GM19463 (cell line): ENCODE data around the gene LRP10.
"Not testable (repeated sequence)": the region's sequence is repeated elsewhere in the genome, so short reads cannot be mapped to it uniquely, and the experiment has no call there.

Source experiments
- ATAC-seq: cut with Tn5 transposase; IDR thresholded peaks from one replicate; pipeline ENCODE4 v1.9.1; 2021; ENCODE audit warnings: mild to moderate bottlenecking, moderate library complexity; ENCODE audit not compliant: unreplicated experiment

Gene LRP10

DNA sequence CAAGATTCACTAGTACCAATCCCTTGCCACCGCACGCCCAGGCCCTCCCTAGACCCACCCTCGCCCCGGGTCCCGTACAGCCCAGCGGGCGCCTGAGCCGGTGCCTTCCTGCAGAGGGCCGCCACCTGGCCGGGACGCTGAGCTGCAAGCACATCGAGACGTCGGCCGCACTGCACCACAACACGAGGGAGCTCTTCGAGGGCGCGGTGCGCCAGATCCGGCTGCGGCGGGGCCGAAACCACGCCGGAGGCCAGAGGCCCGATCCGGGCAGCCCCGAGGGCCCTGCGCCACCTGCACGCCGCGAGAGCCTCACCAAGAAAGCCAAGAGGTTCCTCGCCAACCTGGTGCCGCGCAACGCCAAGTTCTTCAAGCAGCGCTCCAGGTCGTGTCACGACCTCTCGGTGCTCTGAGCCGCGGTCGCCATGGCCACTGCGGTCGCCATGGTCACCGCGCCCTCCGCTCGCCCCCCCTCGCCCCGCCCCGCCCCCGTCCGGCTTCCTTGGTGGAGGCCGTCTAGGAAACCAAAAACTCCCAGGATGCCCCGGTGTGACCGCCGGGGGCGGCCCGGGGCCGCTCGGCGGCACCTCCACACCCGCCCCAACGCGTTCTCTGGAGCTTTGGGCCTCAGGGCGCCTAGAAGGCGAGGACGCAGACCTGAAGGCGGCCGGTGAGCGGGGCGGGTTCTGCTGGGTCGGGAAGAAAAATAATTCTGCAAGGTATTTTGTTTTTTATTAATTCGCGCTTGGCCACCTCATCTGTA is 15.1 kb downstream of the LRP10 start:
- peak; percentile 53 for ATAC-seq

GRCh38 chr14:22887260-22887989 is 15.9 kb downstream of the LRP10 start:
- peak; percentile 40 for ATAC-seq

DNA sequence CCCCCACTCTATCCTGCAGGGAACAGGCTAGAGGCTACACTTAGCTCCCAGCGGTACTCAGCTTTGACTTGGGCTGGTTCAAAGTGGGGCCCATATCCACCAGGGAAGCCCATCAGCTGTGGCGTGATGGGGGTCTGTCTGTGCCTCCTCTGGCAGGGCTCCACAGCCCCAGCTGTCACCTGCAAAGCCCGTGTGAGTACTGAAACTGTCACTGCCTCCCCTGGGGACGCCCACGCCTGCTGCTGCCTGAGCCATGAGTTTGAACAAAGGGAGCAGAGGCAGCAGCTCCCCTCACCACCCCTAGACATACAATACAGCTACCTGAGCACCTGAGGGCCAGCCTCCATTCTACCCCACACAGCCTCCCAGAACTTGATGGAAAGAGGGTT is 16.4 kb downstream of the LRP10 start:
- peak; percentile 45 for ATAC-seq

DNA sequence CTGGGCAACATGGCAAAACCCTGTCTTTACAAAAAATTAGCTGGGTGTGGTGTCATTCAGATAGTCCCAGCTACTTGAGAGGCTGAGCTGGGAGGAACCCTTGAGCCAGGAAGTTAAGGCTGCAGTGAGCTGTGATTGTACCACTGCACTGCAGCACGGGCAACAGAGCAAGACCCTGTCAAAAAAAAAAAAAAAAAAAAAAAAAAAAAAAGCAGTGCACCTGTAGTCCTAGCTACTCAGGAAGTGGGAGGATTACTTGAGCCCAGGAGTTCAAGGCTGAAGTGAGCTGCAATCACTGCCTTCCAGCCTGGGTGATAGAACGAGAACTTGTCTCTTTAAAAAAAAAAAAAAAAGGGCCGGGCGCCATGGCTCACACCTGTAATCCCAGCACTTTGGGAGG is 17.1 kb downstream of the LRP10 start:
- no peak for ATAC-seq

DNA sequence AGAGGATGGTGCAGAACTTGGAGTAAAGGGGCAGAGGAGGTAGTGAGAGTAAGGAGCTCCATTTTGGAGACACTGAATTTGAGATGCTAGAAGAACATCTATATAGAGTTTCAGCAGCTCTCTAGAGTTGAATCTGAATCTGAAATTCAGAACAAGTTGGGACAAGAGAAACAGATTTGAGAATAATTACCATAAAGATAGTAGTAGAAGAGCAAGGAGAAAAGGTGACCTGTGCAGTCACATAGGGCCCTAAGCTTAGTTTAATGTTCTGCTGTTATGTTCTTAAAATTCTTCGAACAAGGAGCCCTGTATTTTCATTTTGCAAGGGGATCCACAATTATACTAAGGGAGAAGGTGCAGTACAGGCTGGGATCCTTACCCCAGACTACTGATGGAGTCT is 18.9 kb downstream of the LRP10 start:
- no peak for ATAC-seq

DNA sequence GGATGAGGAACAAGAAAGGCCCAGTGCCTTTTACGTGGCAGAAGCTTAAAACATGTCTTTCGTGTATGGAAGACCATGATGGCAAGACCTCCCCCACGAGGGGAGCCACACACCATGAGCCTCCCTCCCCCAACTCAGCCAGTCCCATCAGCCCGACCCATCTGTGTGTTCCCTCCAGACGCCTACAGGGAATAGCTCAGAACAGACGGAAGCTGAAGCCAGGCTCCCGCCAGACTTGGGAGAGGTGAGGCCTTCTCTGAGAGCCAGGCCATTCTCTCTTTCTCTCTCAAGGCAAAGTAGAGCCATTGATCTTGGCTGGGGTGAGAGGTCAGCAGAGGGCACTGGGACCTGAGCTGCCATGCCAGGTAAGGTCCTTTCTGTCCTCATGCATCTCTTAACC is 20.9 kb downstream of the LRP10 start:
- no peak for ATAC-seq

DNA sequence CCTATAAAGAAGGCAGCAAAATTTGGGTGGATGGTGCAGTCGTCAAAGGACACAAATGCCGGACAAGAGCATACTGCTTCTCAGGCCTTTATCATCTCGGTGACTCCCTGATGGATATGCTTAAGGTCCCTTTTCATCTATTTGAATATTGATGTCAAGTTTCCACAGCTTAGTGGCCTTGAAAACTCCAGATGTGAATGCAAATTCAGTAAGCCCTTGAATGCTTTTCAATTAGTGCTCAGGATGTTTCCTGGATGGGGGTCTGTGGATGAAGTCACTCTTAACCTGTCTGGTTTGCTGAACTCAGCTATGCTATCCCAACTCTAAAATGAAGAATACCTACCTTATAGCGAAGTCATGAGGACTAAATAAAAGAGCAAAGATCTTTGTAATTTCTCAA is 22.2 kb downstream of the LRP10 start:
- no peak for ATAC-seq

- ATAC-seq, result no peak
Observed at GRCh38 chr14:22895402-22895801, 23.9 kb downstream of the LRP10 start.

DNA sequence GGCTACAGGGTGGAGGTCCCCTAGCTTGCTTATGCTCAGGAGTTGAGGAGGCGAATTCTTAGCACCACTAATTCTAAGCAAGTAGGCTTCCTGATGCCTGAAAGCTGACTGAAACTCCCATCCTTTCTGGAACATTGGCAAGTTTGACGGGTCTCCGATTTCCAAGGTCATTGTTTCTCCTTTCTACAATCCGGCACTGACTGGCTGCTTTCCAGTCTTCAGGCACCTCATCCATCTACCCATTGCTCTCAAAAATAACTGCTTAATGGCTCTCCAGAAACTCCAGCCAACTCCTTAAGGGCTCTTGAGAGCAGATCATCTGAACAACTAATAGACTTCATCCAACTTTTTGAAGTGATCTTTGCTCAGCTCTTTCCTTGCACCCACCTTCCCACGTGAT is 24.8 kb downstream of the LRP10 start:
- ATAC-seq, result no peak

GRCh38 chr14:22896760-22897159 is 25.2 kb downstream of the LRP10 start:
- no peak for ATAC-seq

- ATAC-seq, result no peak
Observed at GRCh38 chr14:22897357-22897756, 25.8 kb downstream of the LRP10 start.

DNA sequence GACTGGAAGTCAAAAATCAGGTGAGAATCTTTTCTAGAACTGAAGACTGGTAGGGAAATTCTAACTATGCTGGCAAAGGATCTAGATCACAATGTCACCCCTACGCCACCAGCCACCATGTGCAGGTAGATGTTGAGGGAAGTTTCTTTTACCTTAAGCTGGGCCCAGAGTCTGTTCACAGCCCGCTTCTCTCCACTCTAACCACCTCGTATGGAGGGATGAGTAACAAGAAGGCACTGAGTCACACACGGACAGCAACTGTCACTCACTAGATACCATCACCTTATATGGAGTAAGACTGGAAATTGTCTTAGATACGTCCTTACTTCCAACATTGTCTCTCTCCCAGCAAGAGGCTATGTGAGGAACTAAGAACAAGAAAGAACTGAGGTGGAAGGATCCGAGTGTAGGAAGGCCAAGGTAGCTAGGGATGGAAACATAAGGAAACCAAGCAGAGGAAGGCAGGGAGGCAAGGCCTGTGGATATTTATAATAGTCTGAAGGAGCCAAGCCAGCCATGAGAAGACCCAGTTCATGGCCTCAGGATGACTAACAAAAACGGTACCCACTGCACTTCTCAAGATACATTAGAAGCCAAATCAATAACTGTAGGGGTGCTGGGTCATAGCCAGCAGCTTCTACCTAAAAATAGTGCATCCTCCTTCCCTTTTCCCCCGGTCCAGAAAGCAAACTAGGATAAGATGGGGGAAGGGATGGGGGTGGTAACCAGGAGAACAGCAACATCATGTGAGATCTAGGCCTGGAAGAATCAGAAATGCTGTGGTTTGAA is 27.0 kb downstream of the LRP10 start:
- no peak for ATAC-seq

DNA sequence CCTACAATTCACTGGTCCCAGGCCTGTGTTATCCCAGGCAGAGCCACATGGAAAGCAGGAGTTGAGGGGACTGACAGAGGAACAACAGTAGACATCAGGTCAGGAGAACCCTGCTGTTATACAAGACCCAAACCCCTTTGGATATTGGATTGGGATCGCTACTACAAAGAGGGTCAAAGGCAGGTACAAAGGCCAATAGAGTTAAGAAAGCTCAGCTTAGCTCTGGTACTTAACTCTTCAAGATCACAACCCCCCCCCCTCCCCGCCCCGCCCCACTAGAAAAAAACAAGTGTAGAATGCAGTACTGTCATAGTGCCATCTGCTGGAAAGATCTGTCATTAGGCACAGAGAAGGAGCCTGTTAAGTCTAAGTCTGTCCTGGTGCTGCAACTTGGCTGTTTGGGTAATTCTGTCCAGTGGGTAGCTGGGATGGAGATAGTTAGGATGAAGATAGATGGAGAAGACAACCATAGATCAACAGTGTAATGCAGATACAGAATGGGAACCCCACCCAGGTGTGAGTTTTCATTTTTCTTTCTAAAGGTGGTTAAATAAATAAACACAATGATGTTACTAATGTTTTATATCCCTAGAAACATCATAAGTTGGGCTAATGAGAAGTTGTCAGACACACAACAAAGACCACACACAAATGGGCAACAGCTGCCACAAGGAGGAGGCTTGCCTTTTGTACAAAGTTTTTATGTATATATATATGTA is 28.7 kb downstream of the LRP10 start:
- ATAC-seq, result no peak

DNA sequence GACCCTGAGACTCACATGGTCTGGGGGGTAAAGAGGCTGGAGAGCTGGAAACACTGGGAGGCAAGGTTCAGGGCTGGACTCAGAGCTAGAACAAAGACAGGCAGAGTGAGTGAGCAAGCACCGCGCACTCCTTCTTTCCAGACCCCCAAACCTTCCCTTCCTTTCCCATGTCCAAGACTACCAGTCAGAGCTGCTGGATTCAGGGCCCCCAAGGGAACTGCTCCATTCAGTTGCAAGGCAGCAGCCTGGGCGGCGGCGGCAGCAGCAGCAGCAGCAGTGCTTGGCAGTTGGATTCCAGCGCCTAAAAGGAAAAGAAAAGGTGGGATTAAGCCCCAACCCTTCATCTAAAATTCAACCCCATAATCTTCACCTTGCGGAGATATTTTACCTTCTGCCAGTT is 30.3 kb downstream of the LRP10 start:
- no peak for ATAC-seq

DNA sequence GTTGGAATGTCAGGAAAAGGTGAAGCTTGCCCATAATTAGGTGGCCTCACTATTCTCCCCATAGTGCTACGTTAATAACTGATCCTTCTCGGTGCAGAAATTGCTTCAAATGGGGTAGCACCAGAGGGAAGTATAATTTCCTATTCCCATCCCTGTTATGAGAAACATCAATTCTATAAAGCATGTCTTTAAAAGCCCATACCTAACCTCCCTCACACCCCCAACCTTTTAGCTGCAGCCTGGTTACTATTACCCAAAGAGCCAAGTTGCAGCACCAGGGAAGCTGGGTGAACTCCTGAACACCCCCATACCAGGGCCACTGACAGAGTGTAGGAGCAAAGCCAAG is 32.2 kb downstream of the LRP10 start:
- no peak for ATAC-seq

GRCh38 chr14:22905627-22906026 is 34.1 kb downstream of the LRP10 start:
- ATAC-seq, result no peak

DNA sequence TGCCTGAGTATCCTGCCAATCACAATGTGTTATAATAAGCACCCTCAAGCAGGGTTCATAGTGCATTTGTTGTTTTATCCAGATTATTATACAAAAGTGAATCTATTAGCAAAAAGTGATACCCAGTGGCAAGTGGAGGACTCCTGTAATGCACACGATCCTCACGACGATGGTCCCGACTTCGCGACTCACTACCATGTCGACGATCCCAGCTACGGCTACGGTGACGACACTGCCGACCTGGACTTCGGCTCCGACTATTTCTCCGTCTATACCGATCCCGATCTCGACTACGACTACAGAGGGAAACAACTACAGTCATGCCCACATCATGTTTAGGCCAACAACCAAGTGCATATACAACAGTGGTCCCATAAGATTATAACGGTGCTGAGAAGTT is 34.5 kb downstream of the LRP10 start:
- no peak for ATAC-seq

GRCh38 chr14:22907429-22907828 is 35.9 kb downstream of the LRP10 start:
- no peak for ATAC-seq

- no peak for ATAC-seq
Observed at GRCh38 chr14:22908601-22909000, 37.1 kb downstream of the LRP10 start.

DNA sequence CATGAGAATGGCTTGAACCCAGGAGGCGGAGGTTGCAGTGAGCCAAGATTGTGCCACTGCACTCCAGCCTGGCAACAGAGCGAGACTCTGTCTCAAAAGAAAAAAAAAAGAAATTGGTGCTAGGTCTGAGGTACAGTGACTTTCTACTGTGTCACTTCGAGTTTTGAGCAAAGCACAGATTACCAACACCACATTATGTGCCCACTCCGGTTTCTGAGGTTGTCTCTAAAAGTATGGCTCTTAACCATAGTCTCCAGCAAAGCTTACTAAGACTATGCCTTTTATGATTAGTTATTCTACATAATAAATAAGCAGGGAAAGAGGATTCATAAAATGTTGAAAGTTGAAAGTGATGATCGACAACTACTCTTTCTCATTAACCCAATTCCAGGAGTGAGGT is 39.4 kb downstream of the LRP10 start:
- no peak for ATAC-seq

DNA sequence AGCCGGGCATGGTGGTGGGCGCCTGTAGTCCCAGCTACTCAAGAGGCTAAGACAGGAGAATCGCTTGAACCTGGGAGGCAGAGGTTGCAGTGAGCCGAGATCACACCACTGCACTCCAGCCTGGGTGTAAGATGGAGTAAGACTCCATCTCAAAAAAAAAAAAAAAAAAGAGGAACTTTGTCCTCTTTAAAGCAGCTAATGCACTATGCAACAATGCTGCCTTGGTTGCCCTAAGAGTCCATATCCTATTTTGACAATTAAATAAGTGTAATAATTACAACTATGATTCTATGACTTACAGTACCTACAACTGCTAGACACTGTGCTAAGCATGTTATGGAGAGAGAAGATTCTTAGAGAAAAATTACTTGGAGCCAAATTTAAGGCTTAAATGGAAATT is 43.3 kb downstream of the LRP10 start:
- not testable (repeated sequence) for ATAC-seq
